ENCODE measurements around the gene FOXN1.
"Not testable (repeated sequence)": the region's sequence is repeated elsewhere in the genome, so short reads cannot be mapped to it uniquely, and the experiment has no call there.

Gene FOXN1

GRCh38 chr17:28501421-28502284 is 4.5 kb upstream of the FOXN1 start:
- DNase-seq, result no peak

GRCh38 chr17:28503420-28503819 is 2.7 kb upstream of the FOXN1 start:
- no peak for DNase-seq

- no peak for DNase-seq
Measured at GRCh38 chr17:28506763-28507487, 777 bp downstream of the FOXN1 start.

- no peak for DNase-seq
Measured at GRCh38 chr17:28507567-28508203, 1.5 kb downstream of the FOXN1 start.

- DNase-seq, result no peak
Measured at GRCh38 chr17:28508211-28508724, 2.1 kb downstream of the FOXN1 start.

- no peak for DNase-seq
Measured at GRCh38 chr17:28509789-28510188, 3.6 kb downstream of the FOXN1 start.

- DNase-seq, result no peak
Measured at GRCh38 chr17:28511858-28512461, 5.8 kb downstream of the FOXN1 start.

GRCh38 chr17:28513476-28513875 is 7.3 kb downstream of the FOXN1 start:
- DNase-seq, result no peak

GRCh38 chr17:28514561-28515002 is 8.4 kb downstream of the FOXN1 start:
- DNase-seq, result no peak

- no peak for DNase-seq
Measured at GRCh38 chr17:28515518-28515917, 9.4 kb downstream of the FOXN1 start.

GRCh38 chr17:28518132-28518531 is 12.0 kb downstream of the FOXN1 start:
- DNase-seq, result no peak

- no peak for DNase-seq
Measured at GRCh38 chr17:28518578-28518977, 12.4 kb downstream of the FOXN1 start.

GRCh38 chr17:28519236-28519635 is 13.1 kb downstream of the FOXN1 start:
- DNase-seq, result no peak

- no peak for DNase-seq
Measured at GRCh38 chr17:28520687-28521086, 14.5 kb downstream of the FOXN1 start.

- DNase-seq, result no peak
Measured at GRCh38 chr17:28521311-28522085, 15.3 kb downstream of the FOXN1 start.

GRCh38 chr17:28522281-28522680 is 16.1 kb downstream of the FOXN1 start:
- DNase-seq, result not testable (repeated sequence)

- DNase-seq, result no peak
Measured at GRCh38 chr17:28523186-28523585, 17.0 kb downstream of the FOXN1 start.

- DNase-seq, result no peak
Measured at GRCh38 chr17:28523876-28524275, 17.7 kb downstream of the FOXN1 start.

- DNase-seq, result no peak
Measured at GRCh38 chr17:28524476-28525424, 18.6 kb downstream of the FOXN1 start.

- no peak for DNase-seq
Measured at GRCh38 chr17:28526381-28526780, 20.2 kb downstream of the FOXN1 start.

- DNase-seq, result no peak
Measured at GRCh38 chr17:28527181-28527681, 21.1 kb downstream of the FOXN1 start.

Data from CD4-positive, alpha-beta T cell treated with Interleukin-10 for 1 hour (primary cell).